Bronchial epithelial cell (primary cell): ENCODE measurements around the gene EMC6. TPM values are rescaled to one million over a fixed set of nuclear protein-coding genes. Genes with fewer than 3 reads are reported as not detected.

Source experiments
- DNase-seq: peaks from one replicate; pipeline ENCODE4 v3.0.0-alpha.2; 2010; ENCODE audit warnings: low read depth
- FAIRE-seq: peaks from 2 replicates; lab custom pipeline; 2011; peaks lifted over from hg19 to GRCh38; lab: Jason Lieb, UNC
- H3K27me3 ChIP-seq: 2 replicates; pipeline ENCODE4 v1.5.1; 2011; ENCODE audit warnings: low read length; ENCODE audit not compliant: control insufficient read depth, insufficient read depth
- H3K36me3 ChIP-seq: 2 replicates; pipeline ENCODE4 v1.5.1; 2011; ENCODE audit warnings: low read length; ENCODE audit not compliant: control insufficient read depth, insufficient read depth
- H3K4me3 ChIP-seq: 2 replicates; pipeline ENCODE4 v1.5.1; 2011; ENCODE audit warnings: mild to moderate bottlenecking, low read depth, low read length, control low read depth
- CTCF ChIP-seq: IDR thresholded peaks from 2 replicates; pipeline ENCODE4 v1.5.1; 2011; ENCODE audit warnings: mild to moderate bottlenecking, moderate library complexity, low read length, control low read depth, inconsistent platforms; ENCODE audit not compliant: insufficient read depth, severe bottlenecking
- total RNA-seq: library from RNA; depleted of rRNA; stranded (reverse); fragments of >200 nt; gene quantifications from 2 replicates; pipeline ENCODE4 v1.2.1, GENCODE V29; 2014

EMC6 gene
- total RNA-seq, 1 donor from 2014 or later, result 26.1 TPM

DNA sequence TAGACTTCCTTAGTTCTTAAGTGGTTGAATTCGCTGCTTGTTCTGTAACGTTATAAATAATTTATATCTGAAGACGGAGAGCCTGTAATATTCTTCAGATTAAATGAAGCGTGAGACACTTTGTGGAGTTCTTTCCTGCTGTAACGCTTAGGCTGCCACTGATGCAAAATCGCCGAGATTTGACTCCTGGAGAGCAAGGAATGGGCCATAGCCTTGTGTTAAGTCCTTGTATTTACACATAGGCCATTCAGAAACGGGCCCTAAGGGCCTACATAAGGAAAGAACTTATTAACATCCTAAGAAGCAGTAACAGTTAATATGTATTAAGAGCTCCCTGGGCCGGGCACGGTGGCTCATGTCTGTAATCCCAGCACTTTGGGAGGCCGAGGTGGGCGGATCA, 936 bp downstream of the EMC6 start:
- TF ChIP-seq CTCF, result no peak
- DNase-seq (no peak), FAIRE-seq (no peak)
- H3K4me3 ChIP-seq, result peak overlapping the region; percentile 89
- peaks cover 10% of the 10 kb centered on the region for H3K36me3 ChIP-seq
- H3K27me3 ChIP-seq, result no peaks in the 10 kb centered on the region

GRCh38 chr17:3672571-3672970, 4.0 kb downstream of the EMC6 start:
- DNase-seq, result no peak
- no peak for FAIRE-seq
- no peak for TF ChIP-seq CTCF

GRCh38 chr17:3675886-3676285, 7.3 kb downstream of the EMC6 start:
- Histone ChIP-seq H3K36me3 (no peaks in the 10 kb centered on the region), H3K27me3 (no peaks in the 10 kb centered on the region), H3K4me3 (no peak overlapping the region)
- DNase-seq (no peak), FAIRE-seq (no peak)
- no peak for TF ChIP-seq CTCF

More at GRCh38 chr17:3672571-3672970, 4.0 kb downstream of the EMC6 start:
- Histone ChIP-seq H3K36me3 (no peaks in the 10 kb centered on the region), H3K27me3 (no peaks in the 10 kb centered on the region), H3K4me3 (no peak overlapping the region)

DNA sequence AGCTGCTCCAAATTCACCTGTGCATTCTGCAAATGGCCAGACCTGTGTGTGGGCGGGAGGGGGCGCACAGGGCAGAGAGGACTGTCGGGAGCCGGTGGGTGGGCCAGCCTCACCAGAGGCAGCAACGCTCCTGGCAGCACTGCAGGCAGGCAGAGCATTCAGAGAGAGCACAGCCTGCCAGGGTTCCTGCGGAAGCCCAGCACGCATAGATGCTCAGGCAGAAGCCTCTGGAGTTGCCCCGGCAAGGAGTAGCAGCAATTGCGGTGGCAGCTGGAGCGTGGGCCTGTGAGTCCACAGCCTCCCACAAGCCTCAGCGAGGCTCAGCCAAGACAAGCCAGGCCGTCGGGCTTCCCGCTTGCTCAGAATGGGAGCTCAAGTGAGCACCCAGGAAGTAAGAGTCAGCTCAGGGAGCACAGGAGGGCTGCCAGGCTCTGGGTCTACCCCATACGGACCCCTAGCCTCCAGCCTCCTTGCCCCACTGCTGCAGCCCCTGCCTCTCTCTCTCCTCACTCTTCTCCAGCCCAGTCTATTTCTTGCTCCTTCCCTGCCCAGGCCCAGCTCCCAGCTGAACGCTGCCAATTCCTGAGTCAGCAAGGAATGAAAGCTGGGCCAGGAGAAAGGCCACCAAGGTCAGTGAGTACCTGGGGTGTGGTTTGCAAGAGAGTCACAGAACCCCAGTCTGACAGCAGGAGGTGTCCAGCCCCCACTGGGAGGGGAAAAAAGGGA, 9.6 kb downstream of the EMC6 start:
- DNase-seq (no peak), FAIRE-seq (no peak)
- H3K36me3 ChIP-seq, result no peaks in the 10 kb centered on the region
- no peaks in the 10 kb centered on the region for H3K27me3 ChIP-seq
- TF ChIP-seq CTCF, result no peak
- no peak overlapping the region for H3K4me3 ChIP-seq

DNA sequence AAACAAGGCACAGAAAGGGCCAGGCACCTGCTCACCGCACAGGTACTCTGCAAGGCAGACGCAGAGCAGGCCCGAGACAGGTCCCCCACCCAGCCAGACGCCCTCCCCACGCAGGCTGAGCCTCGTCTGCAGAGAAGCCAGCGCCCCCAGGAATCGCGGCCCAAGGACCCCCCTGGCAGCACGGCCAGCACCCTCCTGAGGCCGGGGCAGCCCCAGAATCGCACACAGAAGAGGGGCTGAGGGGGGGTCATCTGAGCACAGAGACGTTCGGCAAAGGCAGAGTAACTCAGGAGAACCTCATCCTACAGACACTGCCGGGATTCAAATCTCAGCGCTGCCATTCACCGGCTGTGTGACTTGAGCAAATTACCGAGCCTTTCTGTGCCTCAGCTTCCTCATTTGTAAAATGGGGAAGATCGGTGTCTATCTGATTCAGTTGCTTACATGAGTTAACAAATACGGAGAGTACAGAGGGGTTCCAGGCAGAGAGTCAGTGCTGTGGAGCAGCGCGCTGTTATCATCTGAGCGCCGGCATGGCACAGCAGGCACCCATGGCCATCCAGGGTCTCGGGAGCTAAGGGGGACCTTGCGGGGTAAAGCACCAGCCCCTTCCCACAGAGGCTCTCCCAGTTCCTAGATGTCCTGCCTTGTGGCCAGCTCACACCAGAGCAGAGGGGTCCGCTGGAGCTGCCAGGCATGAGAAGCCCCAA, 10.4 kb downstream of the EMC6 start:
- DNase-seq, result no peak
- TF ChIP-seq CTCF, result no peak
- no peaks in the 10 kb centered on the region for H3K27me3 ChIP-seq
- FAIRE-seq, result no peak
- H3K36me3 ChIP-seq, result no peaks in the 10 kb centered on the region
- H3K4me3 ChIP-seq, result no peak overlapping the region
